GM23248 (cell line): ENCODE measurements around the gene ERC1.

Experiments used
- EZH2 ChIP-seq: fragments of 200-600 bp; sonication (generic); IDR thresholded peaks from 2 replicates; pipeline ENCODE4 v1.6.1; 2018; ENCODE audit warnings: antibody characterized with exemption, mild to moderate bottlenecking; ENCODE audit not compliant: insufficient read depth, poor library complexity, severe bottlenecking
- EZH2phosphoT487 ChIP-seq: fragments of 200-600 bp; sonication (generic); IDR thresholded peaks from 2 replicates; pipeline ENCODE4 v1.6.1; 2018; ENCODE audit warnings: antibody characterized with exemption, moderate library complexity, mild to moderate bottlenecking, low read depth; ENCODE audit not compliant: insufficient read depth

DNA sequence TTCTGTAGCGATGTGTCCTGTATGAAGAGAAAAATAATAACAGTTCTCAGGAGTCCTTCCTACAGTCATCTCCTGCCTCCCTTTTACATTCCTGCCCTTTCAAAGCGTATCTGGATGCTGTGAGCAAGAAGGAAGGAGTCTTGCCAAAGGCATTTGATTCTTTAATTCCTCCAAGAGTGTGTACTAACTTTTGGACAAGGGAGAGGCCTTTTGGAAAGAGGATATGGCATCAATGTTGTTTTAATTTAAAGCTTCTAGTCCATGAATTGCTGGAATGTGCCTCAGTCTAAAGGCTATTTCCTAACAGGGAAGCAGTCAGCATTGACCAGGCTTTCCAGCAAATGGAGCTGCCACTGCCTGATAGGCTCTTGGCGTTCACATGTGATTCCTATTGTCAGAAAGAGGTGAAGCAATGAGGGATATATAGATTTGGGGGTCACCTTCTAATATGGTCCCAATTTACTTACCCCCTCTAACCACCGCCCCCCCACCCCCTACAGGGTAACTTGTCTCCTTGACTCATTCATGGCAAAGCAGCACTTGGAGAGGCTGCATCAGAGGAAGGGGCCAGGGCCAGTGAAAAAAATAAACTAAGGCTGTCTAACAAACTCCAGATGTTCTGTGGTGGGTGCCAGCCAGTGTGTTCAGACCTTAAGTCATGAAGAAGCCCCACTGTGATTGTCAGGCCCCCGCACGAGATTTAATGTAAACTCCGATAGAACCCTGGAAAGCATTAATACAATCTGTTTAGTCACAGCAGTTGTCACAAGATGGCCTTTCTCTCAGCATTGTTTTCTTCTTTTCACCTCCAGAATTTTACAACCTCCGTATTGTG, 383.1 kb downstream of the ERC1 start:
- TF ChIP-seq EZH2: no peak
- TF ChIP-seq EZH2phosphoT487: no peak
